ENCODE data around the gene FRMD4B. TPM values are rescaled to one million over a fixed set of nuclear protein-coding genes. Genes with fewer than 3 reads are reported as not detected.

FRMD4B gene
- total RNA-seq, 1 experiment from 2014 or later: 19.1 TPM

DNA sequence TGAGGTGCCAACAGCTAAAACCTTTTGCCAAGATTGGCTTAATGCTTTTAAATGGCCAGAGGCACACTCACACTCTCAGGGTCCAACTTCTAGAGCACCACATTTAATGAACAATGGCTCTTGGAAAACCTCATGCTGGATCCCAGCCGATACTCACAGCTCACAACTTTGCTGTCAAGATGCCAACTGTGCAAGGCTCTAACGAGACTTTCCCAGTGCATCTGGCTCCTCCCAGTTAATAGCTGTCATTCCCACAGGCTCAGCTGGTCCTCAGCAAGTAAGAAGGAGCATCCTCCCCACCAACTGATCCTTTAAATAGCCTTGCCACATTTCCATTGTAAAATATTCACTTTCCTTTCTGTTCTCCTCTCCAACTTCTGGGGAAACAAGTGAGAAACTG lies 20.3 kb upstream of the FRMD4B start:
- DNase-seq (ENCODE audit: low read depth): no peak

DNA sequence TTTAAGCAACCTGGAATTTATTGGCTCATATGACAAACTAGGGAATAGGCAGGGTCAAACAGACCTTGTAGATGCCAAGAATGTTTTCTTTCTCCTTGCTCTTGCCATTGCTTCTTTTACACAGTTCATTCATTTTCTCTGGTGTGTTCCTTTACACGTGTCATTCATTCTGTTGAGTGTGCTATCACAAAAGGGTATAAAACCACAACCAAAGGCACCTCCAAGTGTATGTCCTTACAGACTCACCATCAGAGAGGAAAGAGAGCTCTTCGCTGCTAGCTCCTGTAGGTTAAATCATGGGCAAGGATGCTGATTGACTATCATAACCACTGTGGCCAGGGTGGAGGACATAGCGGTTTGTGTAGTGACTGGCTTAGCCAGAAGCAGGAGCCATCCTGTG lies 19.2 kb upstream of the FRMD4B start:
- DNase-seq (ENCODE audit: low read depth): no peak

DNA sequence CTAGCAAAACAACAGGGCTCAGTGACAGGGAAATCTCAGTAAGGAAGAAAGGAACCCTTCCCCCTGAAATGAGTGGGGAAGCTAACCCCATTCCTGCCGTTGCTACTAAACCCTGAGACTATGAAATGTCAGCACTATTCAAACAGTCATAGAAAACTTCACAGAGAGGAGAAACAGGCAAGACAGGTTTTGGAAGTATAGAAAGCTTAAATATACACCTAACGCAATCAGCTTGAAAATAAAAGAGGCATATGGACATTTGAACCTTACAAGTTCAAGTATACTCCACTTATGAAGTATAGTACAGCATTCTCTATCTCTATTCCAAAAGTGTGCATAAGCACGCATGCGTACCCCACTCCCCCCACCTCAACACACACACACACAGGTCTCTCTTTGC lies 17.6 kb upstream of the FRMD4B start:
- no peak for DNase-seq (ENCODE audit: low read depth)

DNA sequence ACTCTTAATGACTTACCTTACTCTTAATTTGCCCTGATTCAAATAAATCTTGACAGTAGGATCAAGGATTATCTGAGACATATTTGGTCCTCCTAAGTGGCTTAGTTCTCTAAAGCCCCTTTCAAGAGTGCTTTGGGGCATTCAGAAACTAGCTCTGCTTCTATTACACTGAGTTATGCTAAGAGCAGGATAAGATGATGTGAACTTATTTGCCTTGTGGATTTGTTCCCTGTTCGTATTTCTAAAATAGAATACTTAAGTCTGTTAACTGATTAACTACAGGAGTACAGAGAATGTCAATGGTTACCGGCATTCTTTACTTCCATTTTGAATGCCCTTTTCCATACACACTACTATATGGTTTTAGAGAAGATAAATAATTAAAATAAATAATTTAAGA lies 14.8 kb upstream of the FRMD4B start:
- DNase-seq (ENCODE audit: low read depth): no peak

DNA sequence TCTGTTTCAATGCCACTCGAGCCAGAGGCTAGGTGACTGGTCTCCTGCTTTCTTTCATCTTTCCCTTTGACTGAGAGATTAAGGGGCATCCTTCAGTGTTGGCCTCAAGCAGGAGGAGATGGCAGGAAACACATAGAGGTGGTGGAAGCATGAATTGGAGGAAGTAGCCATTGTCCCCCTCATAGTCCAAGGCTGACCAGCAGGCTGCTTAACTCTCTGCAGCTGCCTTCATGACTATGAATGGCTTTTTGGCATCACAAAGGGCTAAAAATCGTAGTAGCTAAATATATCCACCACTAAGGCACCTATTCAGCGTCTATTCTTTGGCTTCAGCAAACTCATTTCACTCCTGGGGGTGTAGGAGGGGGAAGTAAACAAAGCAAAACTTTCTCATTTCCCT lies 7.0 kb upstream of the FRMD4B start:
- no peak for DNase-seq (ENCODE audit: low read depth)

DNA sequence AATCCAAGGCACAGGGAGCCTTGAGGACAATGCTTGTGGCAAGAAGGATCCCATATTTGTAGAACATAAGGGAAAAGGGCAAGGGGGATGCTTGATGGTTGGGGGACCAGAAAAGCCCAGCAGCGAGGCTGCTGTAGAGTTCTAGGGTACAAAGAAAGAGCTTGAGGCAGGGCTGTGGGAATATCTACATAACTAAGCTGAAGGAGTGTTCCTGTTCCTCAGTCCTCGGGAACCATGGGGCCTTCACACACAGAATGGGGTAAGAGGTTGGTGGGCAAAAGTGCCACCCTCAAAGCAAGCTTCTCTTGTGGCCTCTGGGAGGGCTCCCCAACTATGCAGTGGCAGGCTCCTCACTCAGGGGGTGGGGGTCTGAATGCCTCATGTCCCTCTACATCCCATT lies 6.5 kb upstream of the FRMD4B start:
- no peak for DNase-seq (ENCODE audit: low read depth)

DNA sequence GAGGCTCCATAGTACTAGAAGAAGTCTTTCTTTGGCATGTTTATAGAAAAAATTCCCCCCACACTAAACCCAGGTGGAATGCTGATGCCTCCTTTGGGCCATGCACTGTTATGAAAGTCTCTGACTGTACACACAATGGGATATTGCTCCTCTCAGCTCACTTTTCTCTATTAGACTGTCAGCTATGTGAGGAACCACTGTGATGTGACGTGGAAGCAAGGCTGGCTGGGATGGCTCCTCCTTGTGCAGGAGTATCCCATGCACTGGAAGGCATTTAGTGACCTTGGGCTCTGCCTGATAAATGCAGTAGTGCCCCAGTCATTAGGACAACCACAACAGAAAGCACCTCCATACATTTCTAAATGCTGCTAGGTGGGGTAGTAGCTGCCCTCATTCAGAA lies 5.7 kb upstream of the FRMD4B start:
- DNase-seq (ENCODE audit: low read depth): no peak

DNA sequence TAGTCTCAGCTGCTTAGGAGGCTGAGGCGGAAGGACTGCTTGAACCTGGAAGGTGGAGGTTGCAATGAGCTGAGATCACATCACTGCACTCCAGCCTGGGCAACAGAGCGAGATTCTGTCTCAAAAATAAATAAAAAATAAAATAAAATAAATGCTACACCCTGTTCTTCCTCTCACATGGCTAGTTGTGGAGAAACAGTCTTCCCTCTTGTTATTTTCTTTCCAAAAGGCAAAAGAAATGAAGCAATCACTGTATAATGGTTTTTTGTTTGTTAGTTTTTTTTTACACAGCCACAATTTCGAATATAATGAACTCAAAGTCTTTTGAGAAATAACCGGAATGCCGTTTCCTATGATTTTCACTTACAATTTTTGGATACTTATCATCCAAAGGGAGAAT lies 4.9 kb upstream of the FRMD4B start:
- DNase-seq (ENCODE audit: low read depth): no peak

DNA sequence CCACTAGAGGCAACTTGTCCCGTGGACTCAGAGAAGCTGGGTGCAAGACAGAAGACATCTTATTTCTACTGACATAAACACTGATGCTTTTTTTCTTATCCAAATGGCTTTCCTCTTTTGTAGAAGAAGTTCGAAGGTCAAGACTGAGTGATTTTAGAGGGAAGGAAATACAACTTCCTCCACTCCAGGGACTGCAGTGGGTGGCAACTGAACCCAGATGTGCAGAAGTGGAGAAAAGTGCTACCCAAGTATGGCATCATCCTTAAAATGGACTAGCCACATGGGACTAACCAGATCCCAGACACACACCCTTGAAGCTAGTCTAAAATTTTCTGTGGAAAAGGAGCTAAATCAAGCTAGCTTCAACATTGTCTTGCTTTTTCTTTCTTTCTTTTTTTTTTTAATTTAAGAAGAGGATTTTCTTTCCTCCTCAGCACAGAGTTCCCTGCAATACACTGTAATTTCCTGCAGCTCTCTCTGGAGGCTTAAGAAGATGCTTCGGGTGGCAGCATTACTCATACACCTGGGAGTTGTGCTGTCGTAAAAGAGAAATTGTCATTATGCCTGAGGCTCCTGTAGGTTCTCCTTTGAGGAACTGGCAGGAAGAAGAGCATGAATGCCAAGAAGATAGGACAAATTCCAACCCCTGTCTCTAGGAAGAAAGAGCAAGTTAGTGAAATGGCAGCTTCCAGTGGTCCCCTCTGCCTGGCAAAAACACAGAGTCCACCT lies 3.8 kb upstream of the FRMD4B start:
- peak; percentile 23 for DNase-seq (ENCODE audit: low read depth)

DNA sequence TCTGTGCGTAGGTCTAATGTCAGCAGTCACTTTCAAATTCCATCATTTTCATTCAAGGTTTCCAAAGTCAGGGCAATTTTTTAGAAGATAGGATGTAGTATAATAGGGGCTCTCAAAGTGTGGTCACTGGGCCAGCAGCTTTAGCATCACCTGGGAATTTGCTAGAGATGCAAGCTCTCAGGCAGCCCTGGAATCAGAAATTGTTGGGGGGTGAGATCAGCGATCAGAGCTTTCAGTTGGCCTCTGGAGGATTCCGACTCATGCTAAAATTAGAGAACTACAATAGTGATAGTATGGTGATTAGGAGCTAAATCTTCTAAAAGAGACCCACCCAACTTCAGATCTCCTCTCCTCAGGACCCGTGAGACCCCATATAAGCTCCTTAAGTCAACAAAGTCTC lies 2.4 kb upstream of the FRMD4B start:
- DNase-seq (ENCODE audit: low read depth): no peak

DNA sequence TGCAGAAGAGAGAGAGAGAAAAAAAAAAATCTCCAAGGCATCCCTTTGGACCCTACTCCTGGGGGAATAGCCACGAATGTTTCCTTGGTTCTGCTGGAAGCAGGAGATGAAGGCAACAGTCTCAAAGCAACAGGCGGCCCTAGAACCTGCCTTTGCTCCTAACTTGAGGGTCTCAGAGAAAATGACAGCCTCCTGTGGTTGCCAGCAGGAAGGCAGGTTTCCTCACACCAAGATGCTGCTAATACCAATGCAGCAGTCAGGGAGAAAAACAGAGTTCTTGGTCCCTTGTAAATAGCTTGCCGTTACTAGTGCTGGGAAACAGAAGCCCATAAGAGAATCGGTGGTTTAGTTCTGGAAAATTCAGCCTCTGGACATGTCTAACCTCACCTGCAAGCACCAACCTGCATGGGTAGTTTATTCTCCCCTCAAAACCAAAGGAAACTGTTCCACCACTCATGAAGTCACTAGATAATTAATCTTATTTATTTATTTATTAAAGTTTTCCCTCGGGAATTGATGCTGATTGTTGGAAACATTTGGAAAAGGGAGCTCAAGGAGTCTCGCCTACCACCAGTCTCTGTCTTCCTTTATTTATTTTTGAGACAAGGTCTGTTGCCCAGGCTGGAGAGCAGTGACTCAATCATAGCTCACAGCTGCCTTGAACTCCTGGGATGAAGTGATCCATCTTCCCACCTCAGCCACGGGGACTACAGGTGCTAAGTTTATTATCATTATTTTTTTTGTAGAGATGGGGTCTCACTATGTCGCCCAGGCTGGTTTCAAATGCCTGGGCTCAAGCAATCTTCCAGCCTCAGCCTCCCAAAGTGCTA lies 883 bp upstream of the FRMD4B start:
- peak; percentile 56 for DNase-seq (ENCODE audit: low read depth)

DNA sequence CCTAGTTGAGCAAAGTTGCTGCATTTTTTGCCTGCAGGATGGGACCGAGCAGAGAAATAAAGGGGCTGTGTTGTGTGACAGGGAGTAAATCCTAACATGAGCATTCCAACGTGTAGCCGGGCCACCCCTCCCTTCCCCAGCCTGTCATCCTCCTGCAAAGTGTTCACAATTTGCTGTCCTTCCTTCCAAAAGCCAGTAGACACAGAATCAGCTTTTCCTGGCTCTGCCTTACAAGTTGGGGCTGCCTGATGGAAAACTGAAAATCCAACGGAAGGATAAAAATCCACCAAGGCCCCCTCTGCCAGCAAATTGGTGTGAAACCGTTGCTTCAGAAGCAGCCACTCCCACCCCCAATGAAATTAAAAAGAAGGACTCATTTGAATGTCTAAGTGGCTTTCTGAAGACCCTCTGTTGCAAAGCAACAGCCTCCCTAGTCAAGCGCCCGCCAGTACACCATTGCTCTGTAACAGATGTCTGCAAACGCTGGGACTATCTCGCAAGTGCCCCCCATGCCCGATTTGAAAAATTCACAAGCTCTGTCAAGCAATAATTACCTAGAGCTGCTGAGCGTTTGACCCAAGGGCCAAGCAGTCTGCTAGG lies 665 bp downstream of the FRMD4B start:
- DNase-seq (ENCODE audit: low read depth): peak; percentile 30

DNA sequence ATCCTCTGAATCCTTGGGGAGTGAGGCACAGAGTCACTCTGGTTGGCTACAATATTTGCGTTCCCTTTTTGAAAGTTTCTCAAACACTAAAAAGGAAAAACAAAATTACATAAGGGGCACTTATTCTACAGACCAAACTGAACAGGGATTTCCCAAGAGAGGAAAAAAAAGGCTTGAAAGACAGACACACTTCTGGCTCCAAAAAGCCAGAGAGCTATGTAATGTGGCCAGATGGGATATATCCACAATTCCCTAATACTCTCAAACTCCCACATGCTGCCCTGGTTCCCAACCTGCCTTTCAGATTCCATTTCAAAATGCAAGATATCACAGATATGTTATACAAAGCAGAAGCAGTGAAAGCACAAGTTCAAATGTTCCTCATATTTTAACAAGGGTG lies 1.6 kb downstream of the FRMD4B start:
- DNase-seq (ENCODE audit: low read depth): no peak

DNA sequence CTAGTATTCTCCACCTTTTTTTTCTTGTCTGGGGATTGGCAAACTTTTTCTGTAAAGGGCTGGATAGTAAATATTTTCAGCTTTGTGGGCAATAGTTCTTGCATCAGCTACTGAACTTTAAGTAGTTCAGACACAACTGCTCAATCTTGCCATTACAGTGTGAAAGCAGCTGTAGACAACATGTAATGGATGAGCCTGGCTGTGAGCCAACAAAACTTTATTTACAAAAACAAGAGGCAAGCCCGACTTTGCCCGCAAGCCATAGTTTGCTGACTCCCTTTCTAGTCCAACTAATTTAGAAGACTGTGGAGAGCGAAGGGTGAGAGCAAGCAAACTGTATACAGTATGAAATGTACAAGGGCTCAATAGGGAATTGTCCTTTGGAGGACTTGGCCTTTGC lies 6.2 kb downstream of the FRMD4B start:
- DNase-seq (ENCODE audit: low read depth): no peak

DNA sequence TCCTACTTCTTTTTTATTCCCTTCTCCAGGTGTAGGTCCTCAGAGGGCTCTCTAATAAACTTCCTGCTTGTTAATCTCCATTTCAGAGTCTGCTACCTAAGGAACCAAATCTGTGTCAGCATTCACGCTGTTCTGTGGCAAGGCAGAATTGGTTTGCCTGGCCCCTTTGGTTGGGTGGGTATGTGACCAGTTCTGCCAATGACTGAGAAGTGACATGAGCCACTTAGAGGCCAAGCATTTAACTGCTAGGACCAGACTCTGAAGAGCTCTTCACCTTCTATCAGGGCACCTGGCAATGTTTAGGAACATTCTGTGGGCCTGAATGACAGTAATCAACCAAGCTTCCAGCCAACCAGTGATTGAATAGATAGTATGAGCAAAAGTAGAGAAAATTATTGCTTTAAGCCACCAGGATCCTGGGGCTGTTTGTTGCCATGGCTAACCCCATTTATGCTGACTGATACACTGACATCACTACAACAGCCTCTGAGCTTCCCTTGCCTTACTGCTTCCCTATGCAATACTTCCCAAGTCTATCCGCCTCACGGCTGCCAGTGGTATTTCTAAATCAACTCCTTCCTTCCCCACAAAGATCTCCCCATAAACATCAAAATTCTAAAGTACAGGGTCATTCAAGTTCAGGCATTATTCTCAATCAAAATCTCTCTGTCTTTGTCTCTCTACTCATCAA lies 7.6 kb downstream of the FRMD4B start:
- no peak for DNase-seq (ENCODE audit: low read depth)

DNA sequence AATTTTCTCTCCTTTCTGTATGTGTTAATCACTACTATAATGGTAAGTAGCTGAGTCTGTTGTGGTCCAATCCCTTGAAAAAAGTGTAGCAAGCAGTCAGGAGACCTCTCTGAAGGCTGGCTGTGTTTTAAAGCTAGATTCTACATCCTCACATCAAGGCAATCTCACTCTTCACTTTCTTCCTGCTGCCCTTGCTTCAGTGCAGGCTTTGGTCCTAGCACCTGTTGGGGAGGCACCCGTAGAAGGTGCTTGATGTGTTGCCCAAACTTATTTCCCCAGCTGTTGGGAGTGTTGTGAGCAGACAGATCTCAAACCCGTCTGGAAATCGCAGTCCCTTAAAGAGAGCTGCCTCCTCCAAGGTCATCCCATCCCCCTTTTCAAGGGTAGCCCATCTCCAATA lies 8.6 kb downstream of the FRMD4B start:
- DNase-seq (ENCODE audit: low read depth): no peak

DNA sequence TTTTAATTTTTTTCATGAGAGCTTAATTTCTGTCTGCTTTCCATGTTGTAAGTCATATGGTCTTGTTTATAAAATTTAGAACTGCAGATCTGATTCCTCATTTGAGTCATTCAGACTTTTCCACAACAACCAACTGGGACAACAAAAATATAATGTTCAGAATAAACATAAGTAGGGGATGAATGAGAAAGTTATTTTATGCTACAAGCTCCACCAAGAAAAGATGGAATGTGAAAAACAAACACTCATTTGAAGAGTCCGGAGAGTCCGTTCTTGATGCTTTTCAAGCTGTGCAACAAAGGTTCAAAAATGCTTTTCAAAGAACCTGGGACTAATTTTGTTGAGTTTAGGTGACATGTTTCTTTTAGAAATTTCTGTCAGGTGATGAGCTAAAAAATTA lies 9.2 kb downstream of the FRMD4B start:
- DNase-seq (ENCODE audit: low read depth): no peak

DNA sequence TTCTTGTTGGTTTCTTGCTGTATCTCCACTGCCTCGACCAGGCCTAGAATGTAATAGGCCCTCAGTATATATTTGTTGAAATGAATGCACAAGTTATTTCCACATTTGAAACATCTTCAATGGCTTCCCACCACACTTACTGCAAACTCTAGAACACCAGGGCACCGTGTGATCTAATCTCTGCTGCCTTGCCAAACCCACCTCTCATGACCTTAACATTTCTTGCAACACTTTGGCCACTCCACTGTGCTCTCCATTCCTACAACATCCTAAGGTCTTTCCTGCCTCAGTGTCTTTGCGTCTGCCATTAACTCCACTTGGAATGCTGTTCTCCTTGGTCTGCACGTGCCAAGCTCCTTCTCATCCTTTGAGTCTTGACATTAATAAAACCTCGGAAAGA lies 14.1 kb downstream of the FRMD4B start:
- no peak for DNase-seq (ENCODE audit: low read depth)

DNA sequence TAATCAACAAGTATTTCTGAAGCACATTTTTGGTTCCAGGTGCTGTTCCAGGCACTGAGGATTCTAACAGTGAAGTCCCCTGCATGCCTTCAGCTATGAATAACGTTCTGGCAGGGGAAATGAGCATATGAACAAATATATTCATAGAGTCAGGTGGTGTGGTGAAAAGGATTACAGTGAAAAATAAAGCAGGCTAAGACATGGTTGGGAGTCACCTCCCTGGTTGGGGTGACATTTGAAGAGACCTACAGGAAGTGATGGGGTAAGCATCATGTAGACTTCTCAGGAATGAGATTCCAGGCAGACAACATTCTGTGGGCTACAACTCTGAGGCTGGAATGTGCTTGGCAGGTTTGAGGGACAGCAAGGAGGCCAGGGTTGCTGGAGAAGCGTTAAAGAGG lies 15.0 kb downstream of the FRMD4B start:
- DNase-seq (ENCODE audit: low read depth): peak; percentile 78

DNA sequence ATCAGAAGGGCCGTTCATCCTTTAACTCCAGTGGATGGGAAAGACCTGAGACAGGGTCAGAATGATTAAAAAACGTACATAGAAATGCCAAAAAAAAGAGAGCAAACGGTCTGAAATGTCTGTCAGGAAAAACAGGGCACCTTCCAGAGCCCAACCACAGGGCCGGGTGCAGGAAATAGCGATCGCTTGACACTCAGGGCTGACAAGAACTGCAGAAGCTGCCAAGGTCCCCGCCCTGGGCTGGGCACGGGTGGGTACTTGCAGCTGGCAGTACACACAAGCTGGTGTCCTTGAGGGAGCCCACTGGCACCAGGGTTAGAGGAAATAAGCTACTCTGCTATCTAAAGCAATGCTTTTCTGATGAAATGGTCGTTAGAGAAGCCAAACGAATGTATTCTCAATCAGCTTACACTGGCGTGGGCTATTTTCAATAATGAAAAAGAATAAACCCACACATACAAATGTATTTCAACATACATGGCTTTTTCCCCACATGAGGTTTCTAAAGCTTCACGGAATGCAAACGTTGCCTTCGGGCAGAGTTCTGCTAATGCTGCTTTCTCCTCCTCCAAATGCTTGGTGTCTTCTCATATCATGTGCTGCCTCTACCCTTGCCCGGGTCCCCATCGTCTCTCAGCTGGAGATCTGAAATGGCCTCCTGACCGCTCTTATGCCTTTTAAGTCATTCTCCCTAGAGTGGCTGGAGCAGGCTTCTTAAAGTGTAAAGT lies 15.6 kb downstream of the FRMD4B start:
- DNase-seq (ENCODE audit: low read depth): peak; percentile 78

DNA sequence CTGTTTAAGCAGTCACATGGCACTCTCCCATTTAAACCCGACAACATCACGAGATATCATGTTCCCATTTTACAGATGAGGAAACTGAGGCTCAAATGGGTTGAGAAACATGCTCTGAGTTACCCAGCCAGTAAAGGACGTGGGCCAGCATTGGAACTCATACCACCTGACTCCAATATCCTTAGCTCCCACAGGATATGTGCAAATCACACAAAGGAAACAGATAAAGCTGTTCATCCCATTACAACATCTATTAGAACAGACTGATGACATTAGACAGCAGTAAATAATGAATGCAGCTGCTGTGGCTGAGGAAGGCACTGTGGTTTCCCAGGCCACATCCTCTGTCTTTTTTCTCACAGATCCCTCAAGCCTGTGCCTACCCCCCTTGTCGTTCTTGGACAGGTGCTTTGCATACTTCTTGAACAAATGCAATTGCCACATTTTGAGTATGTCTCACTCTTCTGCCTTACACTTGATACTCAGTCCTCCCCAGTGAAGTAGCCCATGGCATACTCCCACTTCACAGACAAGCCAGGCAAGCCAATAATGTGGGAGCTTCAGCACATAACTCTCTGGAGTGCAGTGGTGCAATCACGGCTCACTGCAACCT lies 17.7 kb downstream of the FRMD4B start:
- DNase-seq (ENCODE audit: low read depth): peak; percentile 82

Measured in HT1080 (cell line).